ENCODE measurements around the gene PRKCH. TPM values are rescaled to one million over a fixed set of nuclear protein-coding genes. Genes with fewer than 3 reads are reported as not detected.

PRKCH gene
- total and polyA plus RNA-seq, 7 experiments from 2014 or later: 191 to 359 (median 314) TPM

- H3K36me3 Mint-ChIP-seq: peaks cover 0 to 32% (median 22%) of the 10 kb centered on the region in 5 donors
Observed at GRCh38 chr14:61515436-61516117, 194.2 kb downstream of the PRKCH start.

GRCh38 chr14:61516118-61516743 lies 194.9 kb downstream of the PRKCH start:
- intact Hi-C loops (cut with micrococcal nuclease): no loop called here
- POLR2A ChIA-PET: no interaction called here

More at GRCh38 chr14:61515436-61516117, 194.2 kb downstream of the PRKCH start:
- ATAC-seq: no peak
- Mint-ChIP-seq H3K4me1 (peaks cover 43 to 99% (median 94%) of the 10 kb centered on the region in 7 donors), H3K27ac (peak overlapping the region in 7 of 9 donors; percentile 16 to 84 (median 70)), H3K27me3 (no peaks in the 10 kb centered on the region), H3K4me3 (no peak overlapping the region), H3K9me3 (no peaks in the 10 kb centered on the region)
- CTCF ChIA-PET: interaction anchor here (0.6 kb wide), 1 partner anchor 146 kb away, joined by 3 read pairs; no protein-coding TSS in a partner anchor
- Histone ChIP-seq H3K27ac (ENCODE audit: low read depth, low read length) (no peak overlapping the region), H3K27me3 (ENCODE audit: control insufficient read depth in 2 of 2, insufficient read depth in 2 of 2, low read length in 2 of 2) (no peaks in the 10 kb centered on the region), H3K9me3 (ENCODE audit: control insufficient read depth in 2 of 3, low read length in 3 of 3) (no peaks in the 10 kb centered on the region), H3K36me3 (ENCODE audit: control insufficient read depth in 2 of 3, insufficient read depth in 3 of 3, low read length in 3 of 3) (peaks cover 3 to 30% (median 7%) of the 10 kb centered on the region in 3 experiments), H3K4me3 (ENCODE audit: low read length) (no peak overlapping the region), H3K4me1 (ENCODE audit: control insufficient read depth in 2 of 2, insufficient read depth in 2 of 2, low read length in 2 of 2) (peaks cover 30 to 48% of the 10 kb centered on the region in 2 donors)
- POLR2A ChIA-PET: no interaction called here
- no peak for DNase-seq
- intact Hi-C loops (cut with micrococcal nuclease): no loop called here

GRCh38 chr14:61516964-61517653 lies 195.7 kb downstream of the PRKCH start:
- H3K27ac Mint-ChIP-seq: peak overlapping the region in 8 of 9 donors; percentile 5 to 84 (median 78)

More at GRCh38 chr14:61516118-61516743, 194.9 kb downstream of the PRKCH start:
- Mint-ChIP-seq H3K4me1 (peaks cover 38 to 96% (median 90%) of the 10 kb centered on the region in 7 donors), H3K27me3 (no peaks in the 10 kb centered on the region), H3K36me3 (peaks cover 0 to 32% (median 22%) of the 10 kb centered on the region in 5 donors), H3K4me3 (no peak overlapping the region), H3K27ac (peak overlapping the region in 8 of 9 donors; percentile 16 to 84 (median 72)), H3K9me3 (no peaks in the 10 kb centered on the region)
- DNase-seq (no peak), ATAC-seq (no peak)
- CTCF ChIA-PET: interaction anchor here (0.6 kb wide), 1 partner anchor 145 kb away, joined by 3 read pairs; no protein-coding TSS in a partner anchor
- Histone ChIP-seq H3K27me3 (ENCODE audit: control insufficient read depth in 2 of 2, insufficient read depth in 2 of 2, low read length in 2 of 2) (no peaks in the 10 kb centered on the region), H3K36me3 (ENCODE audit: control insufficient read depth in 2 of 3, insufficient read depth in 3 of 3, low read length in 3 of 3) (peaks cover 3 to 30% (median 7%) of the 10 kb centered on the region in 3 experiments), H3K9me3 (ENCODE audit: control insufficient read depth in 2 of 3, low read length in 3 of 3) (no peaks in the 10 kb centered on the region), H3K4me1 (ENCODE audit: control insufficient read depth in 2 of 2, insufficient read depth in 2 of 2, low read length in 2 of 2) (peaks cover 24 to 46% of the 10 kb centered on the region in 2 donors), H3K27ac (ENCODE audit: low read depth, low read length) (no peak overlapping the region), H3K4me3 (ENCODE audit: low read length) (no peak overlapping the region)

GRCh38 chr14:61517911-61518384 lies 196.6 kb downstream of the PRKCH start:
- no peaks in the 10 kb centered on the region for H3K9me3 Mint-ChIP-seq
- H3K9me3 ChIP-seq (ENCODE audit: control insufficient read depth in 2 of 3, low read length in 3 of 3): no peaks in the 10 kb centered on the region
- H3K4me3 Mint-ChIP-seq: peak overlapping the region in 4 of 10 donors; percentile 9 to 45 (median 22)
- ATAC-seq: no peak
- peaks cover 18 to 50% of the 10 kb centered on the region in 2 donors for H3K4me1 ChIP-seq (ENCODE audit: control insufficient read depth in 2 of 2, insufficient read depth in 2 of 2, low read length in 2 of 2)
- H3K27ac ChIP-seq (ENCODE audit: low read depth, low read length): no peak overlapping the region
- peaks cover 4 to 42% (median 29%) of the 10 kb centered on the region in 5 donors for H3K36me3 Mint-ChIP-seq
- H3K27me3 ChIP-seq (ENCODE audit: control insufficient read depth in 2 of 2, insufficient read depth in 2 of 2, low read length in 2 of 2): no peaks in the 10 kb centered on the region
- CTCF ChIA-PET: interaction anchor here (1.1 kb wide), 1 partner anchor 40 kb away, joined by 3 read pairs; no protein-coding TSS in a partner anchor
- no peak for DNase-seq
- no peaks in the 10 kb centered on the region for H3K27me3 Mint-ChIP-seq
- peaks cover 44 to 94% (median 90%) of the 10 kb centered on the region in 7 donors for H3K4me1 Mint-ChIP-seq
- H3K27ac Mint-ChIP-seq: peak overlapping the region in 8 of 9 donors; percentile 19 to 84 (median 77)
- peaks cover 5 to 37% (median 7%) of the 10 kb centered on the region in 3 experiments for H3K36me3 ChIP-seq (ENCODE audit: control insufficient read depth in 2 of 3, insufficient read depth in 3 of 3, low read length in 3 of 3)
- no peak overlapping the region for H3K4me3 ChIP-seq (ENCODE audit: low read length)
- POLR2A ChIA-PET: no interaction called here
- intact Hi-C loops (cut with micrococcal nuclease): loop anchor here in 1 of 2 donors (1.0 to 2.0 kb wide), 2 partner anchors 10 to 15 kb away; no protein-coding TSS in a partner anchor

More at GRCh38 chr14:61516964-61517653, 195.7 kb downstream of the PRKCH start:
- Histone ChIP-seq H3K36me3 (ENCODE audit: control insufficient read depth in 2 of 3, insufficient read depth in 3 of 3, low read length in 3 of 3) (peaks cover 6 to 35% (median 7%) of the 10 kb centered on the region in 3 experiments), H3K4me3 (ENCODE audit: low read length) (no peak overlapping the region), H3K27me3 (ENCODE audit: control insufficient read depth in 2 of 2, insufficient read depth in 2 of 2, low read length in 2 of 2) (no peaks in the 10 kb centered on the region), H3K27ac (ENCODE audit: low read depth, low read length) (no peak overlapping the region), H3K9me3 (ENCODE audit: control insufficient read depth in 2 of 3, low read length in 3 of 3) (no peaks in the 10 kb centered on the region), H3K4me1 (ENCODE audit: control insufficient read depth in 2 of 2, insufficient read depth in 2 of 2, low read length in 2 of 2) (peaks cover 17 to 42% of the 10 kb centered on the region in 2 donors)
- Mint-ChIP-seq H3K9me3 (no peaks in the 10 kb centered on the region), H3K4me3 (peak overlapping the region in 1 of 10 donors; percentile 7), H3K36me3 (peaks cover 0 to 36% (median 21%) of the 10 kb centered on the region in 5 donors), H3K27me3 (no peaks in the 10 kb centered on the region), H3K4me1 (peaks cover 38 to 94% (median 88%) of the 10 kb centered on the region in 7 donors)
- ChIA-PET CTCF (interaction anchor here (1.1 kb wide), 1 partner anchor 39 kb away, joined by 3 read pairs; no protein-coding TSS in a partner anchor), POLR2A (no interaction called here)
- no peak for DNase-seq
- no peak for ATAC-seq
- intact Hi-C loops (cut with micrococcal nuclease): loop anchor here in 1 of 2 donors (1.0 kb wide), 1 partner anchor 9 kb away; no protein-coding TSS in a partner anchor

GRCh38 chr14:61518403-61518802 lies 197.0 kb downstream of the PRKCH start:
- H3K9me3 Mint-ChIP-seq: no peaks in the 10 kb centered on the region
- H3K27ac ChIP-seq (ENCODE audit: low read depth, low read length): no peak overlapping the region
- H3K27me3 ChIP-seq (ENCODE audit: control insufficient read depth in 2 of 2, insufficient read depth in 2 of 2, low read length in 2 of 2): no peaks in the 10 kb centered on the region
- peaks cover 18 to 54% of the 10 kb centered on the region in 2 donors for H3K4me1 ChIP-seq (ENCODE audit: control insufficient read depth in 2 of 2, insufficient read depth in 2 of 2, low read length in 2 of 2)
- H3K4me3 Mint-ChIP-seq: peak overlapping the region in 3 of 10 donors; percentile 13 to 45 (median 32)
- H3K27me3 Mint-ChIP-seq: no peaks in the 10 kb centered on the region
- intact Hi-C loops (cut with micrococcal nuclease): loop anchor here in 1 of 2 donors (2.0 kb wide), 1 partner anchor 16 kb away; no protein-coding TSS in a partner anchor
- CTCF ChIA-PET: interaction anchor here (0.6 kb wide), 1 partner anchor 216 kb away, joined by 3 read pairs; no protein-coding TSS in a partner anchor
- H3K27ac Mint-ChIP-seq: peak overlapping the region; percentile 19 to 84 (median 75)
- no peak for ATAC-seq
- no peak overlapping the region for H3K4me3 ChIP-seq (ENCODE audit: low read length)
- H3K36me3 ChIP-seq (ENCODE audit: control insufficient read depth in 2 of 3, insufficient read depth in 3 of 3, low read length in 3 of 3): peaks cover 3 to 34% (median 7%) of the 10 kb centered on the region in 3 experiments
- DNase-seq: no peak
- POLR2A ChIA-PET: no interaction called here
- H3K9me3 ChIP-seq (ENCODE audit: control insufficient read depth in 2 of 3, low read length in 3 of 3): no peaks in the 10 kb centered on the region
- H3K4me1 Mint-ChIP-seq: peaks cover 42 to 94% (median 90%) of the 10 kb centered on the region in 7 donors
- peaks cover 4 to 40% (median 27%) of the 10 kb centered on the region in 5 donors for H3K36me3 Mint-ChIP-seq

- Histone ChIP-seq H3K4me3 (ENCODE audit: low read length) (no peak overlapping the region), H3K9me3 (ENCODE audit: control insufficient read depth in 2 of 3, low read length in 3 of 3) (no peaks in the 10 kb centered on the region), H3K4me1 (ENCODE audit: control insufficient read depth in 2 of 2, insufficient read depth in 2 of 2, low read length in 2 of 2) (peaks cover 25 to 60% of the 10 kb centered on the region in 2 donors), H3K27me3 (ENCODE audit: control insufficient read depth in 2 of 2, insufficient read depth in 2 of 2, low read length in 2 of 2) (no peaks in the 10 kb centered on the region), H3K36me3 (ENCODE audit: control insufficient read depth in 2 of 3, insufficient read depth in 3 of 3, low read length in 3 of 3) (peaks cover 0 to 28% (median 7%) of the 10 kb centered on the region in 3 experiments), H3K27ac (ENCODE audit: low read depth, low read length) (no peak overlapping the region)
- POLR2A ChIA-PET: interaction anchor here (0.6 kb wide), 1 partner anchor 224 kb away, joined by 3 read pairs; no protein-coding TSS in a partner anchor
- no peak overlapping the region for H3K4me3 Mint-ChIP-seq
- no peak for DNase-seq
- no peaks in the 10 kb centered on the region for H3K27me3 Mint-ChIP-seq
- H3K4me1 Mint-ChIP-seq: peaks cover 44 to 94% (median 90%) of the 10 kb centered on the region in 7 donors
- no peak for ATAC-seq
- CTCF ChIA-PET: no interaction called here
- peaks cover 4 to 40% (median 22%) of the 10 kb centered on the region in 5 donors for H3K36me3 Mint-ChIP-seq
- no peaks in the 10 kb centered on the region for H3K9me3 Mint-ChIP-seq
- intact Hi-C loops (cut with micrococcal nuclease): loop anchor here in 1 of 2 donors (2.0 kb wide), 1 partner anchor 16 kb away; no protein-coding TSS in a partner anchor
- H3K27ac Mint-ChIP-seq: peak overlapping the region in 5 of 9 donors; percentile 46 to 84 (median 66)
Observed at GRCh38 chr14:61519106-61519505, 197.7 kb downstream of the PRKCH start.

Data from naive thymus-derived CD4-positive, alpha-beta T cell (primary cell).